Left forelimb (tissue), 1 donor: ENCODE data around the gene ZNF219.
"Not testable (repeated sequence)": the region's sequence is repeated elsewhere in the genome, so short reads cannot be mapped to it uniquely, and the experiment has no call there.

Source experiments
- DNase-seq: peaks from one replicate; pipeline ENCODE4 v3.0.0-alpha.2; 2018; ENCODE audit warnings: low spot score

Gene ZNF219

GRCh38 chr14:21043387-21043973 is 55.0 kb downstream of the ZNF219 start:
- DNase-seq = no peak

DNA sequence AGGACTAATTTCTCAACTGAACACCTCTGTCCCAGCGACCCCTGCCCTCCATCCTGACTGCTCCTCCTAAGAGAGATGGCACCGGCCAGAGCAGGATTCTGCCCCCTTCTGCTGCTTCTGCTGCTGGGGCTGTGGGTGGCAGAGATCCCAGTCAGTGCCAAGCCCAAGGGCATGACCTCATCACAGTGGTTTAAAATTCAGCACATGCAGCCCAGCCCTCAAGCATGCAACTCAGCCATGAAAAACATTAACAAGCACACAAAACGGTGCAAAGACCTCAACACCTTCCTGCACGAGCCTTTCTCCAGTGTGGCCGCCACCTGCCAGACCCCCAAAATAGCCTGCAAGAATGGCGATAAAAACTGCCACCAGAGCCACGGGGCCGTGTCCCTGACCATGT is 55.5 kb downstream of the ZNF219 start:
- DNase-seq = no peak

DNA sequence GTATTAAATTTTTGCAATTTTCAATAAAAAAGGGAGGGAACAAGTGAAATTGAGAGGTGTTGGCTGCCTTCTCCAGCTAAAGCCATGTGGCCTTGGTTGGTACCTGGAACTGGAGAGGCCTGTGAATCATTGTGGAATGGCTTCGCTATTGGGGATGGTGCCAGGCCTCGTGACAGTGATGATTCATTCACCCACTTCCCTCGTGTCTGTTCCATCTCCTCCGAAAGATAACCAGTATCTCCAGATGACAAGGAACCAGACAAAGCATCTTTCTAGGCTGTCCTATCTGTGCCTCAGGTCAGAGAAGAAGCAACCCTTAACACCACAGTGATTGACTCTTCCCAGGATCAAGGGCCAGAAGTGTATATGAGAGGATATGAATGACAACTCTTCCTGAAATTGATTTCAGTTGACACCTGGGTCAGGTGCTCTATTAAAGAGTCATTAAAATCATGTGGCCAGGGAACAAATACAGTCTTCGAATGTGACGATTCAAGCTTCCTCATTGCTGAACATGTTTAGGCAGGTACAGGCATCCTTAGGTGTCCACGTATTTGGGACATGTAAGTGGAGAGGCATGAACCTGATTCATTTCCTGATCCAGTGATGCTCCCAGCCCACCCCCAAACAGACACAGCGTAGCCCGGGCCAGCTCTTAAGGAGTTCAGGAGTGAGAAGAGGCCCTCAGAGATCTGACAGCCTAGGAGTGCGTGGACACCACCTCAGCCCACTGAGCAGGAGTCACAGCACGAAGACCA is 56.6 kb downstream of the ZNF219 start, which contains the start of gene RNASE7:
Gene RNASE7, plus strand, starts transcription at position 687 of the 758 bp plus-strand sequence. CDS start 631 bp downstream, outside the sequence.
- no peak for DNase-seq

DNA sequence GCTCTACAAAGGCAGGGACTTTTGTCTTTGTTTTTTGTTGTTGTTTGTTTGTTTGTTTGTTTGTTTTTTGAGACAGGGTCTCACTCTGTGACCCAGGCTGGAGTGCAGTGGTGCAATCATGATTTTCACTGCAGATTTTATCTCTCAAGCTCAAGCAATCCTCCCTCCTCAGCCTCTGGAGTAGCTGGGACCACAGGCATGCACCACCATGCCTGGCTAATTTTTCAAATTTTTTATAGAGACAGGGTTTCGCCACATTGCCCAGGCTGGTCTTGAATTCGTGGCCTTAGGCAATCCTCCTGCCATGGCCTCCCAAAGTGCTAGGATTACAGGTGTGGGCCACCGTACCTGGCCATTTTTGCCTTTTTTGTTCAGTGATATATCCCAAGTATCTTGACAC is 57.5 kb downstream of the ZNF219 start:
- not testable (repeated sequence) for DNase-seq

GRCh38 chr14:21040370-21040925 is 58.0 kb downstream of the ZNF219 start:
- DNase-seq = no peak
